Mammary epithelial cell (primary cell): ENCODE measurements around the gene TAAR2.

Experiments
- EZH2 ChIP-seq: IDR thresholded peaks from 2 replicates; pipeline ENCODE4 v1.6.1; 2012; ENCODE audit warnings: low read length, inconsistent platforms, borderline replicate concordance
- TF ChIP-seq, protein P1 (sequence below), 2 donors: IDR thresholded peaks in 1 of 2; conservative IDR thresholded peaks in 1 of 2; 2 replicates each; pipeline ENCODE4 v1.5.1; 2011 to 2012; ENCODE audit warnings: inconsistent platforms in 2 of 2, low read length in 2 of 2, mild to moderate bottlenecking in 2 of 2, control low read depth in 1 of 2, low read depth in 1 of 2; ENCODE audit not compliant: insufficient read depth in 1 of 2; ENCODE audit errors: extremely low read depth in 1 of 2

DNA sequence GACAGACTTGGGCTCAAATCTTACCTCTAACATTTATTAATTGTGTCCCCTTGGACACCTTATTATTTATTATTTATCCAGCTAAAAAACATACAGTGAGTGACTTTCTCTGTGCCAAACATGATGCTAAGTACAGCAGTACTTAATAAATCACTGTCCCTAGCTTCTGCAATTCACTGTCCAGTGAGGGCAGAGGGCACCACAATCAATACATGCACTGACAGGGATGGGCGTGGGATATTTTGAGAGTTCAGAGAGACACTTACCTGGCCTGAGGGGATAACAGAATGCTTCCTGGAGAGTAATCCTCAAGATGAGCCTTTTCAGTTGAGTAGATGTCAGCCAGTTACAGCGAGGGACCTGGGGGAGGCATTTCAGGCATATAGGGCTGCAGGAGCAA lies 9.3 kb upstream of the TAAR2 start:
- TF ChIP-seq, protein P1, sequence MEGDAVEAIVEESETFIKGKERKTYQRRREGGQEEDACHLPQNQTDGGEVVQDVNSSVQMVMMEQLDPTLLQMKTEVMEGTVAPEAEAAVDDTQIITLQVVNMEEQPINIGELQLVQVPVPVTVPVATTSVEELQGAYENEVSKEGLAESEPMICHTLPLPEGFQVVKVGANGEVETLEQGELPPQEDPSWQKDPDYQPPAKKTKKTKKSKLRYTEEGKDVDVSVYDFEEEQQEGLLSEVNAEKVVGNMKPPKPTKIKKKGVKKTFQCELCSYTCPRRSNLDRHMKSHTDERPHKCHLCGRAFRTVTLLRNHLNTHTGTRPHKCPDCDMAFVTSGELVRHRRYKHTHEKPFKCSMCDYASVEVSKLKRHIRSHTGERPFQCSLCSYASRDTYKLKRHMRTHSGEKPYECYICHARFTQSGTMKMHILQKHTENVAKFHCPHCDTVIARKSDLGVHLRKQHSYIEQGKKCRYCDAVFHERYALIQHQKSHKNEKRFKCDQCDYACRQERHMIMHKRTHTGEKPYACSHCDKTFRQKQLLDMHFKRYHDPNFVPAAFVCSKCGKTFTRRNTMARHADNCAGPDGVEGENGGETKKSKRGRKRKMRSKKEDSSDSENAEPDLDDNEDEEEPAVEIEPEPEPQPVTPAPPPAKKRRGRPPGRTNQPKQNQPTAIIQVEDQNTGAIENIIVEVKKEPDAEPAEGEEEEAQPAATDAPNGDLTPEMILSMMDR (conservative IDR thresholded peaks at IDR 0.05 in 1 of 2, IDR thresholded peaks at IDR 0.05 in 1 of 2; ENCODE audit: extremely low read depth in 1 of 2, insufficient read depth in 1 of 2, low read depth in 1 of 2, low read length in 2 of 2): no peak
- no peak for TF ChIP-seq EZH2
